Gastroesophageal sphincter (tissue), 4 donors: Measurements from ENCODE around the gene ENTPD5. TPM values are rescaled to one million over a fixed set of nuclear protein-coding genes. Genes with fewer than 3 reads are reported as not detected.
"Not testable (repeated sequence)": the region's sequence is repeated elsewhere in the genome, so short reads cannot be mapped to it uniquely, and the experiment has no call there.

ENCODE experiments used
- ATAC-seq: fragments of 150-250 bp; one replicate; pipeline ENCODE4 v1.9.1; 2016; ENCODE audit warnings: mild to moderate bottlenecking, moderate library complexity
- H3K27ac ChIP-seq, 4 donors: fragments of 200-600 bp; sonication (generic) in 3 of 4; 1 replicate in 3 of 4; 2 replicates in 1 of 4; pipeline ENCODE4 v1.5.1; 2016 to 2019
- H3K27me3 ChIP-seq: fragments of 200-600 bp; sonication (generic); one replicate; pipeline ENCODE4 v1.5.1; 2019
- H3K36me3 ChIP-seq, 2 donors: fragments of 200-600 bp; sonication (generic); one replicate each; pipeline ENCODE4 v1.5.1; 2019; ENCODE audit warnings: control low read depth in 1 of 2
- H3K4me1 ChIP-seq, 3 donors: fragments of 200-600 bp; sonication (generic); 1 replicate in 2 of 3; 2 replicates in 1 of 3; pipeline ENCODE4 v1.5.1; 2016 to 2019; ENCODE audit warnings: control low read depth in 2 of 3
- H3K4me3 ChIP-seq, 2 donors: fragments of 200-600 bp; sonication (generic); one replicate each; pipeline ENCODE4 v1.5.1; 2019; ENCODE audit warnings: mild to moderate bottlenecking in 1 of 2, moderate library complexity in 1 of 2
- H3K9me3 ChIP-seq, 3 donors: fragments of 200-600 bp; sonication (generic); one replicate each; pipeline ENCODE4 v1.5.1; 2017 to 2019; ENCODE audit warnings: control low read depth in 2 of 3
- EP300 ChIP-seq: sonication (generic); formaldehyde crosslinking; IDR thresholded peaks from one replicate; pipeline ENCODE4 v1.6.1; 2017; ENCODE audit warnings: antibody characterized with exemption, mild to moderate bottlenecking
- POLR2A ChIP-seq, 2 donors: fragments of 450-650 bp; IDR thresholded peaks; one replicate each; pipeline ENCODE4 v1.6.1; 2017; ENCODE audit warnings: antibody characterized with exemption in 2 of 2, mild to moderate bottlenecking in 2 of 2, moderate library complexity in 1 of 2
- POLR2AphosphoS5 ChIP-seq: sonication (generic); formaldehyde crosslinking; IDR thresholded peaks from one replicate; pipeline ENCODE4 v1.6.1; 2017; ENCODE audit warnings: antibody characterized with exemption
- WGBS, 2 donors: methylation state at CpG; one replicate each; pipeline ENCODE4 v1.1.5; 2018; ENCODE audit warnings: low coverage in 1 of 2; 5-methylcytosine and 5-hydroxymethylcytosine counted together
- total RNA-seq, 4 donors: library from RNA; depleted of rRNA; stranded (reverse); fragments of >200 nt; gene quantifications; one replicate each; pipeline ENCODE4 v1.1.0, GENCODE V29; 2016
- TF ChIP-seq, protein P1 (sequence below), 4 experiments: fragments of 200-600 bp in 2 of 4; fragments of 450-650 bp in 2 of 4; sonication (generic) in 1 of 4; IDR thresholded peaks; one replicate each; pipeline ENCODE4 v1.5.1; 2017 to 2019; ENCODE audit warnings: antibody characterized with exemption in 4 of 4, mild to moderate bottlenecking in 2 of 4, moderate library complexity in 2 of 4

The ENTPD5 gene
- total RNA-seq, 4 donors from 2014 or later = 5.9 to 7.1 (median 6.4) TPM

- H3K36me3 ChIP-seq = peaks cover 0 to 15% of the 10 kb centered on the region in 2 donors
- TF ChIP-seq POLR2A (IDR thresholded peaks at IDR 0.05) (no peak), EP300 (no peak), POLR2AphosphoS5 (no peak)
- TF ChIP-seq, protein P1, sequence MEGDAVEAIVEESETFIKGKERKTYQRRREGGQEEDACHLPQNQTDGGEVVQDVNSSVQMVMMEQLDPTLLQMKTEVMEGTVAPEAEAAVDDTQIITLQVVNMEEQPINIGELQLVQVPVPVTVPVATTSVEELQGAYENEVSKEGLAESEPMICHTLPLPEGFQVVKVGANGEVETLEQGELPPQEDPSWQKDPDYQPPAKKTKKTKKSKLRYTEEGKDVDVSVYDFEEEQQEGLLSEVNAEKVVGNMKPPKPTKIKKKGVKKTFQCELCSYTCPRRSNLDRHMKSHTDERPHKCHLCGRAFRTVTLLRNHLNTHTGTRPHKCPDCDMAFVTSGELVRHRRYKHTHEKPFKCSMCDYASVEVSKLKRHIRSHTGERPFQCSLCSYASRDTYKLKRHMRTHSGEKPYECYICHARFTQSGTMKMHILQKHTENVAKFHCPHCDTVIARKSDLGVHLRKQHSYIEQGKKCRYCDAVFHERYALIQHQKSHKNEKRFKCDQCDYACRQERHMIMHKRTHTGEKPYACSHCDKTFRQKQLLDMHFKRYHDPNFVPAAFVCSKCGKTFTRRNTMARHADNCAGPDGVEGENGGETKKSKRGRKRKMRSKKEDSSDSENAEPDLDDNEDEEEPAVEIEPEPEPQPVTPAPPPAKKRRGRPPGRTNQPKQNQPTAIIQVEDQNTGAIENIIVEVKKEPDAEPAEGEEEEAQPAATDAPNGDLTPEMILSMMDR (IDR thresholded peaks at IDR 0.05) = no peak
- H3K27me3 ChIP-seq = no peaks in the 10 kb centered on the region
- ATAC-seq = no peak
- no peak overlapping the region for H3K4me3 ChIP-seq
- H3K27ac ChIP-seq = no peak overlapping the region
- no peaks in the 10 kb centered on the region for H3K4me1 ChIP-seq
- WGBS, 2 donors = 0 to 44% methylated on average over 1 to 2 of the region's 2 CpGs
- no peaks in the 10 kb centered on the region for H3K9me3 ChIP-seq
Measured at GRCh38 chr14:73996731-73997107, 22.4 kb downstream of the ENTPD5 start.

DNA sequence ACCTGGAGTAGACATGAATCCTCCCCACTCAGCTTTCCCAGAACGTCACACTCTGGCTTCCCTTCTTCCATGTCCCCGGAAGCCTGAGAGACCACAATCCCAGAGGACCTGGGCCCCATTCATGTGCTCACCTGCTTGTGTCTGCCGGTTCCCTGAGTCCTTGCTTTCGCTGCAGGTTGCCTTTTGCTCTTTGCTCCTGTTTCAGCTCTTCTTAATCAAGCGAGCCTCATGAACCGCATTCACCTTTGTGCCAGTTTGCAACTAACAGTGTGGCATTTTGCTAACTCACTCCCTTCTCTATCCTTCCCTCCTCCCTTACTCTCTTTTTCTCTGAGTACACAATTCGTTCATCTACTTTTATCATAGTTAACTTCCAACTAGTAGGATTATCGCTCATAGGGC is 23.1 kb downstream of the ENTPD5 start:
- WGBS, 2 donors = 94 to 95% methylated on average over 3 to 8 of the region's 8 CpGs
- no peak for ATAC-seq

DNA sequence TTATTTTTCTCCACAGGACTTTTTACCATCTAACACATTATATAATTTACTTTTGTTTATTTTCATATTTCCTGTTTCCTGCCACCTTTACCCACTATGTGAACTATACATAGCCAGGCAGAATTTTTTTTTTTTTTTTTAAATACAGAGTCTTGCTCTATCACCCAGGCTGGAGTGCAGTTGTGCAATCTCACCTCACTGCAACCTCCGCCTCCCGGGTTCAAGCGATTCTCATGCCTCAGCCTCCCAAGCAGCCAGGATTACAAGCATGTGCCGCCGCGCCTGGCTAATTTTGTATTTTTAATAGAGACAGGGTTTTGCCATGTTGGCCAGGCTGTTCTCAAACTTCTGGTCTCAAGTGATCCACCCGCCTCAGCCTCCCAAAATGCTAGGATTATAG is 24.2 kb downstream of the ENTPD5 start:
- not testable (repeated sequence) for H3K4me1 ChIP-seq, H3K4me3 ChIP-seq, H3K27ac ChIP-seq, H3K9me3 ChIP-seq, H3K27me3 ChIP-seq, ATAC-seq
- WGBS, 2 donors = 100% methylated on average over 6 of the region's 7 CpGs; no CpG with 5 or more reads in 1 of the 2 donors
- H3K36me3 ChIP-seq = peaks cover 0 to 20% of the 10 kb centered on the region in 2 donors

More for the DNA sequence above, 23.1 kb downstream of the ENTPD5 start:
- Histone ChIP-seq H3K4me3 (no peak overlapping the region), H3K4me1 (no peaks in the 10 kb centered on the region), H3K27me3 (no peaks in the 10 kb centered on the region), H3K27ac (no peak overlapping the region), H3K36me3 (peaks cover 0 to 18% of the 10 kb centered on the region in 2 donors), H3K9me3 (no peaks in the 10 kb centered on the region)
- TF ChIP-seq POLR2A (IDR thresholded peaks at IDR 0.05) = no peak
- TF ChIP-seq, protein P1 (IDR thresholded peaks at IDR 0.05) = no peak
- no peak for TF ChIP-seq EP300
- no peak for TF ChIP-seq POLR2AphosphoS5

GRCh38 chr14:73991092-73991491 is 28.0 kb downstream of the ENTPD5 start:
- no peaks in the 10 kb centered on the region for H3K9me3 ChIP-seq
- TF ChIP-seq POLR2AphosphoS5 = no peak
- TF ChIP-seq POLR2A (IDR thresholded peaks at IDR 0.05) = no peak
- TF ChIP-seq, protein P1 (IDR thresholded peaks at IDR 0.05) = no peak
- no peak for TF ChIP-seq EP300
- ATAC-seq = no peak
- 30 to 40% methylated on average over 1 to 2 of the region's 4 CpGs for WGBS, 2 donors
- no peak overlapping the region for H3K4me3 ChIP-seq
- no peaks in the 10 kb centered on the region for H3K4me1 ChIP-seq
- H3K27ac ChIP-seq = no peak overlapping the region
- no peaks in the 10 kb centered on the region for H3K27me3 ChIP-seq
- H3K36me3 ChIP-seq = peaks cover 0 to 29% of the 10 kb centered on the region in 2 donors

DNA sequence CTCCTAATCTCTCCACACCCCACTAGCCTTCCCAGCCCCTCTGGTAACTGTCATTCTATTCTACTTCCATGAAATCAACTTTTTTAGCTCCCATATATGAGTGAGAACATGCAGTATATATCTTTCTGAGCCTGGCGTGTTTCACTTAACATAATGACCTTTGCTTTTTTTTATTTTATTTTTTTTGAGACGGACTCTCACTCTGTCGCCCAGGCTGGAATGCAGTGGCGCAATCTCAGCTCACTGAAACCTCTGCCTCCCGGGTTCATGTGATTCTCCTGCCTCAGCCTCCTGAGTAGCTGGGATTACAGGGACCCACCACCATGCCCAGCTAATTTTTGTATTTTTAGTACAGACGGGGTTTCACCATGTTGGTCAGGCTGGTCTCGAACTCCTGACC is 30.4 kb downstream of the ENTPD5 start:
- H3K27me3 ChIP-seq, H3K9me3 ChIP-seq, H3K4me3 ChIP-seq, ATAC-seq, H3K4me1 ChIP-seq, H3K27ac ChIP-seq: not testable (repeated sequence)
- H3K36me3 ChIP-seq = peaks cover 0 to 43% of the 10 kb centered on the region in 2 donors
- WGBS, 2 donors = 82 to 94% methylated on average over 4 to 7 of the region's 7 CpGs

- 93 to 94% methylated on average over 3 of the region's 3 CpGs for WGBS, 2 donors
- H3K27me3 ChIP-seq = no peaks in the 10 kb centered on the region
- H3K4me1 ChIP-seq = no peaks in the 10 kb centered on the region
- ATAC-seq = no peak
- H3K9me3 ChIP-seq = no peaks in the 10 kb centered on the region
- peaks cover 0 to 46% of the 10 kb centered on the region in 2 donors for H3K36me3 ChIP-seq
- H3K27ac ChIP-seq = no peak overlapping the region
- no peak for TF ChIP-seq POLR2A (IDR thresholded peaks at IDR 0.05)
- no peak overlapping the region for H3K4me3 ChIP-seq
Measured at GRCh38 chr14:73988065-73988464, 31.0 kb downstream of the ENTPD5 start.

- H3K27ac ChIP-seq = no peak overlapping the region
- peaks cover 0 to 64% of the 10 kb centered on the region in 2 donors for H3K36me3 ChIP-seq
- H3K9me3 ChIP-seq = no peaks in the 10 kb centered on the region
- 56 to 82% methylated on average over 1 to 3 of the region's 4 CpGs for WGBS, 2 donors
- H3K4me1 ChIP-seq = no peaks in the 10 kb centered on the region
- ATAC-seq = no peak
- TF ChIP-seq EP300 (no peak), POLR2AphosphoS5 (no peak), POLR2A (IDR thresholded peaks at IDR 0.05) (no peak)
- TF ChIP-seq, protein P1 (IDR thresholded peaks at IDR 0.05) = no peak
- H3K27me3 ChIP-seq = no peaks in the 10 kb centered on the region
- no peak overlapping the region for H3K4me3 ChIP-seq
Measured at GRCh38 chr14:73977896-73978295, 41.2 kb downstream of the ENTPD5 start.
